Measurements from ENCODE around the gene PAQR5. TPM values are rescaled to one million over a fixed set of nuclear protein-coding genes. Genes with fewer than 3 reads are reported as not detected.

Gene PAQR5
- total RNA-seq, 1 experiment from 2014 or later = 9.4 TPM

DNA sequence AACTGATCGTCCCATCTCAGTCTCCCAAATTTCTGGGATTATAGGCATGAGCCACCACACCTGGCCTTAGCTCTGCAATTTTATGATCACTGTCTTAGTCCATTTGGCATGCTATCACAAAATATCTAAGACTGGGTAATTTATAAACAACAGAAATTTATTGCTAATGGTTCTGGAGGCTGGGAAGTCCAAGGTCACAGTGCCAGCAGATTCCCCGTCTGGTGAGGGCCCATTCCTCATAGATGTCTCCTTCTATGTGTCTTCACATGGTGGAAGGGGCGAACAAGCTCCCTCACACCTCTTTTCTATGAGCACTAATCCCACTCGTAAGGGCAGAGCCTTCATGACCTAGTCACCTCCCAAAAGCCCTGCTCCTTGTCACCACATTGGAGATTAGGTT is 60.1 kb downstream of the PAQR5 start (continued):
- TF ChIP-seq, protein P1, sequence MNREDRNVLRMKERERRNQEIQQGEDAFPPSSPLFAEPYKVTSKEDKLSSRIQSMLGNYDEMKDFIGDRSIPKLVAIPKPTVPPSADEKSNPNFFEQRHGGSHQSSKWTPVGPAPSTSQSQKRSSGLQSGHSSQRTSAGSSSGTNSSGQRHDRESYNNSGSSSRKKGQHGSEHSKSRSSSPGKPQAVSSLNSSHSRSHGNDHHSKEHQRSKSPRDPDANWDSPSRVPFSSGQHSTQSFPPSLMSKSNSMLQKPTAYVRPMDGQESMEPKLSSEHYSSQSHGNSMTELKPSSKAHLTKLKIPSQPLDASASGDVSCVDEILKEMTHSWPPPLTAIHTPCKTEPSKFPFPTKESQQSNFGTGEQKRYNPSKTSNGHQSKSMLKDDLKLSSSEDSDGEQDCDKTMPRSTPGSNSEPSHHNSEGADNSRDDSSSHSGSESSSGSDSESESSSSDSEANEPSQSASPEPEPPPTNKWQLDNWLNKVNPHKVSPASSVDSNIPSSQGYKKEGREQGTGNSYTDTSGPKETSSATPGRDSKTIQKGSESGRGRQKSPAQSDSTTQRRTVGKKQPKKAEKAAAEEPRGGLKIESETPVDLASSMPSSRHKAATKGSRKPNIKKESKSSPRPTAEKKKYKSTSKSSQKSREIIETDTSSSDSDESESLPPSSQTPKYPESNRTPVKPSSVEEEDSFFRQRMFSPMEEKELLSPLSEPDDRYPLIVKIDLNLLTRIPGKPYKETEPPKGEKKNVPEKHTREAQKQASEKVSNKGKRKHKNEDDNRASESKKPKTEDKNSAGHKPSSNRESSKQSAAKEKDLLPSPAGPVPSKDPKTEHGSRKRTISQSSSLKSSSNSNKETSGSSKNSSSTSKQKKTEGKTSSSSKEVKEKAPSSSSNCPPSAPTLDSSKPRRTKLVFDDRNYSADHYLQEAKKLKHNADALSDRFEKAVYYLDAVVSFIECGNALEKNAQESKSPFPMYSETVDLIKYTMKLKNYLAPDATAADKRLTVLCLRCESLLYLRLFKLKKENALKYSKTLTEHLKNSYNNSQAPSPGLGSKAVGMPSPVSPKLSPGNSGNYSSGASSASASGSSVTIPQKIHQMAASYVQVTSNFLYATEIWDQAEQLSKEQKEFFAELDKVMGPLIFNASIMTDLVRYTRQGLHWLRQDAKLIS (CRISPR knock-in tag; IDR thresholded peaks at IDR 0.05; ENCODE audit: borderline replicate concordance) = no peak
- no peak for TF ChIP-seq NFYB (CRISPR knock-in tag; conservative IDR thresholded peaks at IDR 0.05; ENCODE audit: low read depth)

- H3K27me3 Mint-ChIP-seq (ENCODE audit: low read depth) = no peaks in the 10 kb centered on the region
- H3K36me3 Mint-ChIP-seq = no peaks in the 10 kb centered on the region
- no peak for TF ChIP-seq HMGA2 (CRISPR knock-in tag; IDR thresholded peaks at IDR 0.05)
- no peak for TF ChIP-seq NFE2L1 (CRISPR knock-in tag; IDR thresholded peaks at IDR 0.05)
- no peak for TF ChIP-seq MYBL2 (CRISPR knock-in tag; IDR thresholded peaks at IDR 0.05)
- TF ChIP-seq IRF1 (CRISPR knock-in tag; IDR thresholded peaks at IDR 0.05) = no peak
- TF ChIP-seq SOX15 (CRISPR knock-in tag; IDR thresholded peaks at IDR 0.05) = no peak
- no peak for TF ChIP-seq E2F1 (CRISPR knock-in tag; IDR thresholded peaks at IDR 0.05)
- TF ChIP-seq SMAD3 (CRISPR knock-in tag; IDR thresholded peaks at IDR 0.05; ENCODE audit: borderline replicate concordance) = no peak
- no peak for TF ChIP-seq FOXJ3 (CRISPR knock-in tag; IDR thresholded peaks at IDR 0.05; ENCODE audit: borderline replicate concordance)
- TF ChIP-seq ZNF138 (CRISPR knock-in tag; conservative IDR thresholded peaks at IDR 0.05) = no peak
- TF ChIP-seq SMAD4 (CRISPR knock-in tag; IDR thresholded peaks at IDR 0.05) = no peak
- TF ChIP-seq, protein P2, sequence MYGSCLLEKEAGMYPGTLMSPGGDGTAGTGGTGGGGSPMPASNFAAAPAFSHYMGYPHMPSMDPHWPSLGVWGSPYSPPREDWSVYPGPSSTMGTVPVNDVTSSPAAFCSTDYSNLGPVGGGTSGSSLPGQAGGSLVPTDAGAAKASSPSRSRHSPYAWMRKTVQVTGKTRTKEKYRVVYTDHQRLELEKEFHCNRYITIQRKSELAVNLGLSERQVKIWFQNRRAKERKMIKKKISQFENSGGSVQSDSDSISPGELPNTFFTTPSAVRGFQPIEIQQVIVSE (CRISPR knock-in tag; IDR thresholded peaks at IDR 0.05; ENCODE audit: borderline replicate concordance) = no peak
- TF ChIP-seq, protein P3, sequence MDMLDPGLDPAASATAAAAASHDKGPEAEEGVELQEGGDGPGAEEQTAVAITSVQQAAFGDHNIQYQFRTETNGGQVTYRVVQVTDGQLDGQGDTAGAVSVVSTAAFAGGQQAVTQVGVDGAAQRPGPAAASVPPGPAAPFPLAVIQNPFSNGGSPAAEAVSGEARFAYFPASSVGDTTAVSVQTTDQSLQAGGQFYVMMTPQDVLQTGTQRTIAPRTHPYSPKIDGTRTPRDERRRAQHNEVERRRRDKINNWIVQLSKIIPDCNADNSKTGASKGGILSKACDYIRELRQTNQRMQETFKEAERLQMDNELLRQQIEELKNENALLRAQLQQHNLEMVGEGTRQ (CRISPR knock-in tag; IDR thresholded peaks at IDR 0.05) = no peak
- TF ChIP-seq, protein P4, sequence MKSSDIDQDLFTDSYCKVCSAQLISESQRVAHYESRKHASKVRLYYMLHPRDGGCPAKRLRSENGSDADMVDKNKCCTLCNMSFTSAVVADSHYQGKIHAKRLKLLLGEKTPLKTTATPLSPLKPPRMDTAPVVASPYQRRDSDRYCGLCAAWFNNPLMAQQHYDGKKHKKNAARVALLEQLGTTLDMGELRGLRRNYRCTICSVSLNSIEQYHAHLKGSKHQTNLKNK (CRISPR knock-in tag; IDR thresholded peaks at IDR 0.05) = no peak
- TF ChIP-seq SP1 (CRISPR knock-in tag; conservative IDR thresholded peaks at IDR 0.05) = no peak
- no peak for TF ChIP-seq STAT6 (CRISPR knock-in tag; conservative IDR thresholded peaks at IDR 0.05; ENCODE audit: low read depth)
- H3K27ac Mint-ChIP-seq = no peak overlapping the region
- H3K4me1 Mint-ChIP-seq = peaks cover 16% of the 10 kb centered on the region
- CTCF ChIA-PET = interaction anchor here (0.7 to 1.3 kb wide), 2 partner anchors 42 to 60 kb away, joined by 3 read pairs; no protein-coding TSS in a partner anchor
- POLR2A ChIA-PET = no interaction called here
- DNase-seq (ENCODE audit: low spot score) (no peak), ATAC-seq (peak; percentile 56; the same call in 1 of the 2 replicates)
- H3K4me3 Mint-ChIP-seq = no peak overlapping the region
- H3K9me3 Mint-ChIP-seq = peaks cover 5% of the 10 kb centered on the region
These were observed 61.0 kb downstream of the PAQR5 start for GRCh38 chr15:69359722-69360121.

Measured in WTC11 (cell line).